Fibroblast of pulmonary artery (primary cell): Measurements from ENCODE around the gene ZNF28.

ENCODE experiments used
- DNase-seq: peaks from one replicate; pipeline ENCODE4 v3.0.0-alpha.2; 2010; ENCODE audit warnings: low read depth
- H3K4me3 ChIP-seq: replicated peaks from 2 replicates; pipeline ENCODE4 v1.5.1; 2011; ENCODE audit warnings: low read depth, mild to moderate bottlenecking, control low read depth, low read length, moderate library complexity
- TF ChIP-seq, protein P1 (sequence below): IDR thresholded peaks from 2 replicates; pipeline ENCODE4 v1.5.1; 2011; ENCODE audit warnings: mild to moderate bottlenecking, control low read depth, low read length, inconsistent platforms; ENCODE audit errors: missing control alignments

The ZNF28 gene

DNA sequence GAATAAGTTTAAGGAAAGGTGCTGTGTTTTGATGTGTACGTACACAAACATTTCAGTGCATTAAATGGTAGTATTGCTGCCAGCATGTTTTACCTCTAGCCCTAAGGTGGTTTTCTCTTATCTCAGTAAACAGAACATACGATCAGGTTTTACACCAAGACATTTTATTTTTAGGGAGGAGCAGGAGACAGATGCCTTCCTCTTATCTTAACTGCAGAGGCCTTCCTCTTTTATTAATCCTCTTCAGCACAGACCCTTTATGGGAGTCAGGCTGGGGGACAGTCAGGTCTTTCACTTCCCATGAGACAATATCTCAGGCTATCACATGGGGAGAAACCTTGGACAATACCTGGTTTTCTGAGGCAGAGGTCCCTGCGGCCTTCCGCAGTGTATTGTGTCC is 71.7 kb downstream of the ZNF28 start:
- TF ChIP-seq, protein P1, sequence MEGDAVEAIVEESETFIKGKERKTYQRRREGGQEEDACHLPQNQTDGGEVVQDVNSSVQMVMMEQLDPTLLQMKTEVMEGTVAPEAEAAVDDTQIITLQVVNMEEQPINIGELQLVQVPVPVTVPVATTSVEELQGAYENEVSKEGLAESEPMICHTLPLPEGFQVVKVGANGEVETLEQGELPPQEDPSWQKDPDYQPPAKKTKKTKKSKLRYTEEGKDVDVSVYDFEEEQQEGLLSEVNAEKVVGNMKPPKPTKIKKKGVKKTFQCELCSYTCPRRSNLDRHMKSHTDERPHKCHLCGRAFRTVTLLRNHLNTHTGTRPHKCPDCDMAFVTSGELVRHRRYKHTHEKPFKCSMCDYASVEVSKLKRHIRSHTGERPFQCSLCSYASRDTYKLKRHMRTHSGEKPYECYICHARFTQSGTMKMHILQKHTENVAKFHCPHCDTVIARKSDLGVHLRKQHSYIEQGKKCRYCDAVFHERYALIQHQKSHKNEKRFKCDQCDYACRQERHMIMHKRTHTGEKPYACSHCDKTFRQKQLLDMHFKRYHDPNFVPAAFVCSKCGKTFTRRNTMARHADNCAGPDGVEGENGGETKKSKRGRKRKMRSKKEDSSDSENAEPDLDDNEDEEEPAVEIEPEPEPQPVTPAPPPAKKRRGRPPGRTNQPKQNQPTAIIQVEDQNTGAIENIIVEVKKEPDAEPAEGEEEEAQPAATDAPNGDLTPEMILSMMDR, result no peak
- no peak overlapping the region for H3K4me3 ChIP-seq
- no peak for DNase-seq

DNA sequence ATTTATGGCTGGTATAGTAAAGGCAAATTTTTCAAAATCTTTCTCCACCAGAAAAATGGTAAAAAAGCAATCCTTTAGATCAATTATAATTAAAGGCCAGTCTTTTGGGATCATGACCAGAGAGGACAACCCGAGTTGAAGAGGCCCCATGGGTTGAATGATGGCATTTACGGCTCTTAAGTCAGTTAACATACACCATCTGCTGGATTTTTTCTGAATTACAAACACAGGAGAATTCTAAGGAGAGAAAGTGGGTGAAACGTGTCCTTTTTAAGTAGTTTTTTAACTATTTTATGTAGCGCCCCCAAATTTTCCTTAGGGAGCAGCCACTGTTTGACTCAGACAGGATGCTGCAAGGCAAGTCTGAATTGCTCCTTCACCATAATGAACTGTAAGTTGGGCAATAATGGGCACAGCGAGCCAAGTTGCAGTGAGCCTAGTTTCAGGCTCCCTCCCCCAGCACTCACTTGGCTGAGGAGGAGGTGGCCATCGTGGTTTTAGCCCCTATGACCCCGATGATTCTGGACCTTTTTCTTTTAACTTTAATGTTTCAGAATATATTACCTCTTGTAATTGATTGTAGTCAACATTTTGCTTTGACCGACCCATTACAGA is 73.0 kb downstream of the ZNF28 start:
- DNase-seq, result peak; percentile 61
- TF ChIP-seq, protein P1, result peak; percentile 34
- H3K4me3 ChIP-seq, result no peak overlapping the region
